NOMO-1 treated with DMSO at 0.1 percent for 48 hours (cell line): ENCODE data around the gene NHERF2.

ENCODE experiments used
- DNase-seq: peaks from one replicate; lab custom pipeline; 2025; ENCODE audit not compliant: unreplicated experiment; lab: John Stamatoyannopoulos, UW

NHERF2 gene

GRCh38 chr16:2057438-2057837 lies 30.7 kb downstream of the NHERF2 start:
- no peak for DNase-seq

GRCh38 chr16:2058420-2058819 lies 31.7 kb downstream of the NHERF2 start:
- no peak for DNase-seq

- no peak for DNase-seq
Observed at GRCh38 chr16:2058872-2059271, 32.2 kb downstream of the NHERF2 start.

- DNase-seq: no peak
Observed at GRCh38 chr16:2060346-2060745, 33.6 kb downstream of the NHERF2 start.

- no peak for DNase-seq
Observed at GRCh38 chr16:2061023-2061422, 34.3 kb downstream of the NHERF2 start.

GRCh38 chr16:2061526-2061925 lies 34.8 kb downstream of the NHERF2 start:
- no peak for DNase-seq

- no peak for DNase-seq
Observed at GRCh38 chr16:2062801-2063200, 36.1 kb downstream of the NHERF2 start.

GRCh38 chr16:2063861-2064260 lies 37.2 kb downstream of the NHERF2 start:
- DNase-seq: no peak

GRCh38 chr16:2064368-2064945 lies 37.8 kb downstream of the NHERF2 start:
- DNase-seq: no peak

GRCh38 chr16:2066139-2066538 lies 39.4 kb downstream of the NHERF2 start:
- no peak for DNase-seq

GRCh38 chr16:2070576-2071453 lies 44.1 kb downstream of the NHERF2 start:
- no peak for DNase-seq

GRCh38 chr16:2071454-2072202 lies 44.9 kb downstream of the NHERF2 start:
- no peak for DNase-seq

GRCh38 chr16:2072926-2073325 lies 46.2 kb downstream of the NHERF2 start:
- DNase-seq: no peak

- no peak for DNase-seq
Observed at GRCh38 chr16:2074071-2074470, 47.4 kb downstream of the NHERF2 start.

- DNase-seq: no peak
Observed at GRCh38 chr16:2075631-2076030, 48.9 kb downstream of the NHERF2 start.

GRCh38 chr16:2076072-2076865 lies 49.6 kb downstream of the NHERF2 start:
- DNase-seq: no peak

- DNase-seq: no peak
Observed at GRCh38 chr16:2077016-2077415, 50.3 kb downstream of the NHERF2 start.

- DNase-seq: no peak
Observed at GRCh38 chr16:2077696-2078095, 51.0 kb downstream of the NHERF2 start.

GRCh38 chr16:2078096-2078495 lies 51.4 kb downstream of the NHERF2 start:
- no peak for DNase-seq

GRCh38 chr16:2078691-2079090 lies 52.0 kb downstream of the NHERF2 start:
- no peak for DNase-seq

GRCh38 chr16:2079311-2079800 lies 52.7 kb downstream of the NHERF2 start:
- DNase-seq: no peak
